GM10266 (cell line): Measurements from ENCODE around the gene PHF14.

Source experiments
- DNase-seq: peaks from one replicate; pipeline ENCODE4 v3.0.0; 2012; ENCODE audit errors: extremely low spot score
- TF ChIP-seq, protein P1 (sequence below): IDR thresholded peaks from 2 replicates; pipeline ENCODE4 v1.5.1; 2012; ENCODE audit warnings: mild to moderate bottlenecking, low read depth; ENCODE audit not compliant: control insufficient read depth, insufficient read depth; ENCODE audit errors: missing control alignments

The PHF14 gene

DNA sequence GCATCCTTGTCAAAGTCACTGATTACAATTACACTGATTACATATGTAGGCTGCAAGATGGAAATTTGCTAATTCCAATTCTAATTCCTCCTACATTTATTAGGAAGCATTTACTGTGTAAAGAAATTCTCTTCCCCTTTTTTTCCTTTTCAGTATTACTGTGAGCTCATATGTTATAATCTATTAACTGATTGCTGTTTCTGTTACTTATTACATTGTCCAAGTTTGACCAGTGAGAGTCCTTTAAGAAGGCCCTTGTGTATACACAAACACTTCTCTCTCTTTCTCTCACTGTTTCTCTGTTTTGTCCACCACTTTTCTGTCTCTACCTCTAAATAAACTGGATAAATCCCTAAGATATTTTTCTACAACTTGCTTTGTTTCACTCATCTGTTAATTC is 31.5 kb downstream of the PHF14 start:
- DNase-seq, result no peak
- TF ChIP-seq, protein P1, sequence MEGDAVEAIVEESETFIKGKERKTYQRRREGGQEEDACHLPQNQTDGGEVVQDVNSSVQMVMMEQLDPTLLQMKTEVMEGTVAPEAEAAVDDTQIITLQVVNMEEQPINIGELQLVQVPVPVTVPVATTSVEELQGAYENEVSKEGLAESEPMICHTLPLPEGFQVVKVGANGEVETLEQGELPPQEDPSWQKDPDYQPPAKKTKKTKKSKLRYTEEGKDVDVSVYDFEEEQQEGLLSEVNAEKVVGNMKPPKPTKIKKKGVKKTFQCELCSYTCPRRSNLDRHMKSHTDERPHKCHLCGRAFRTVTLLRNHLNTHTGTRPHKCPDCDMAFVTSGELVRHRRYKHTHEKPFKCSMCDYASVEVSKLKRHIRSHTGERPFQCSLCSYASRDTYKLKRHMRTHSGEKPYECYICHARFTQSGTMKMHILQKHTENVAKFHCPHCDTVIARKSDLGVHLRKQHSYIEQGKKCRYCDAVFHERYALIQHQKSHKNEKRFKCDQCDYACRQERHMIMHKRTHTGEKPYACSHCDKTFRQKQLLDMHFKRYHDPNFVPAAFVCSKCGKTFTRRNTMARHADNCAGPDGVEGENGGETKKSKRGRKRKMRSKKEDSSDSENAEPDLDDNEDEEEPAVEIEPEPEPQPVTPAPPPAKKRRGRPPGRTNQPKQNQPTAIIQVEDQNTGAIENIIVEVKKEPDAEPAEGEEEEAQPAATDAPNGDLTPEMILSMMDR, result no peak

DNA sequence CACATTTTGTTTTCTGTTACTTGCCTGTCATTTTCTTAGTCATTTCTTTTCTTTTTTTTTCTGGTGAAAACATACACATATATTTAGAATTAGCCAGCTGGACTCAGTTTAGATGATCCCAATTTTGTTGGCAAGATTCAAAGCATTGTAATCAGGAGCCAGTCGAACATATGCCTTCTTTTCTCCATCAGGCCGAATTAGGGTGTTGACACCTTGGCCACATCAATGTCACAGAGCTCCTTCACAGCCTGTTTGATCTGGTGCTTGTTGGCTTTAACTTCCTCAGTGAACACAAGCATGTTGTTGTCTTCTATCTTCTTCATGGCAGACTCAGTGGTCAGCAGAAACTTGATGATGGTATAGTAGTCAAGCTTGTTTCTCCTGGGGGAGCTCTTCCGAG is 32.6 kb downstream of the PHF14 start:
- no peak for DNase-seq
- TF ChIP-seq, protein P1, result no peak

DNA sequence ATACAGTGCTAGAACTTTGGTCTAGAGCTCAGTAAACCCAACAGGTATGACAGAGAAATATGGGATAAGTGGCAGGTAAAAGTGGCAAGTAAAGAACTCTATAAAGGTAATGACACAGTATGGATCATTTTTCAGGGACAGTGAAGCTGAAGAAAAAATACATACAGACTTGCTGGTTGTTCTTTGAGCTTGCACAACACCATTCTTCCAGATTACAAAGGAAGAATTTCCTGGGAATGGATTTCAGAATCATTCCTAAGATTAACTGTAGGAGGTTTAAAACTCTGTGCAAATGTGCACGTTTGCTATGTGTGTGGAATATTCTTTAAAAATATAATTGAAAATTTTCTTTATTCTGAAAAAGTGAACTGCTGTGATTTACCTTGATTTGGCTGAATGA is 36.0 kb downstream of the PHF14 start:
- TF ChIP-seq, protein P1, result no peak

DNA sequence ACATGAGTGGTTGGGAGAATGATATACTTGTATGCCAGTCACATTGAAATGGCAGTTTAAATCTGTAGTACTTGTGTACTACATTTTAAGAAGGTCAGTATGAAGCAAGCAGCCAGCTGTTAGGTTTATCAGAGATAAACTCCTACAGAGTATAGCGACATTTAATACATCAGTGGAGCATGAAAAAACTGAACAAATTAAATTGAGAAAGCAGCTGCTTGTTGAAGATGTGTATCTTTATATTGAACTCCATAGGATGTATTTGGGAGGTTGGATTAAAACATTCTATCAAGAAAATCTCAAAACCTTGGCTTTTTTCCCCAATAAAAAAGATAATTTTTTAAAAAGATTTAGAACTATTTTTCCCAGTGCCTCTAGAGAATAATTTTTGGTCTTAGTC is 47.8 kb downstream of the PHF14 start:
- TF ChIP-seq, protein P1, result no peak
- DNase-seq, result no peak

More for the DNA sequence above, 36.0 kb downstream of the PHF14 start:
- no peak for DNase-seq

DNA sequence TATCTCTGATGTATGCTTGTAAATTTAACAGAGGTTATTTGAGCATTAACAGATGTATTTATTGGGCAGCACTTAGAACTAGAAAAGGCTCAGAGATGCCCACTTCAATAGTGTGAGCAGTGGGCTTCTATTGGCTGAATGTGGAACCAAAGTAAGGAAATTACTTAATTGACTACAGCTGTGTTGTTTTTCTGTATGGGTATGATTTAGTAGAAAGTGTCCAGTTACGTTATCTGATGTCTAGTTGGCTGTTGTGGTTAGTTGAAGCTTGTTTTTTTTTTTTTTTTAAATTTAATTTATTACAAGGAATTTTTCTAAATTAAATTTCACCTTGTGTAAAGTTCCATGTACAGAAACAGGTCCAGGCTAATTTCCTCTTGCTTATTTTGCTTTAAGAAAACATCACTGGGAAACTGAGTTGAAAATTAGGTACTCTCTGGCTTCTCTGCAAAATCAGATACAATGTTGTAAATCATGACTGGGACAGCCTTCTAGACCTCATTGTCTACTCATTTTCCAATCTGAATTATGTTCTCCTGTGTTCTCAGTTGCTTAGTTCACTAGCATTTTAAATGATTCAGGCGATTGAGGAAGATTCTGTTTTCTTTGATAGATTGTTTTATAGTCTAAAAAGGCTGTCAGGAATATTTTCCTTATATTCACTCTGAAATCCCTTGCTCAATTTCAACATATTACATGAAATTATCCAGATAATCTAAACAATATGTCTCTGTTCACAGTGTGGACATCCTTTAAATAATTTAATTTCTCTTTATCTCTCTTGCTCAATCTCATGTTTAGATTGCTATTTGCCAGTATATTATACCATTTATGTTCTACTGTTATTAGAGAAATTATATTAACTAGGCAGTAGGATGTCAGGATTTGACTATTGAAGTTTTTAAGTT is 53.0 kb downstream of the PHF14 start:
- TF ChIP-seq, protein P1, result no peak
- DNase-seq, result no peak

DNA sequence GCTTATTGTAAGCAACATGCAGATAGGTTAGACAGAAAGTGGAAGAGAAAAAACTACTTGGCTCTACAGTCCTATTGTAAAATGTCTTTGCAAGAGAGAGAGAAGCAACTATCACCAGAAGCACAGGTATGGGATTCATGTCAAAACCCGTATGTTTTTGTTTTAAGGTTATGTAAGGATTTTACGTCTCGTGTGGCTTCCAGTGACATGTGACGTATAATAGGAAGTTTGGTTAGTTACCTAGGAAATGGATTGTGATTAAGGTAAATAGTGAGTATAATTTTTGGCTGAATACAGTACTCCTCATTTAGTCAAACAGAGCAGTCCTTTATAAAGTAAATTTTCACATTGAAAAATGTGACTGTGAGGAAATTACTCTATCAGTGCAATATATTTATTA is 62.0 kb downstream of the PHF14 start:
- TF ChIP-seq, protein P1, result no peak
- DNase-seq, result no peak

DNA sequence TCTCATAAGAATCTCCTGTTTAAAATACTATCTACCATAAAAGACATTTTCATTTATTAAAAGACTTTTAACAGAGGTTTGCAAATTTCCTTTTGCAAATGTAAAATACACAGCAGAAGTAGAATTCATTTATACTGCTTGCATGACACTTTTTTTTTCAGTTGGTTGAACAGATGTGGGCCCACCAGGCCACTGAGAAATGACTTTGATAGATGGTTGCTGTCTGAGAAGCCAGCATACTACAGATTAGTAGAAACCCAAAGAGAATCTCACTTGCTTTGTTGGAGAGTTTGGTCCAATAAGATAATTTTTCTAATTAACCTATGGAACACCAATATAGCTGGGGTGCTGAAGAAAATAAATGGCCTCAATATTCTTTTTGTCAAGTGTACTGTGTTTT is 66.3 kb downstream of the PHF14 start:
- TF ChIP-seq, protein P1, result no peak
- no peak for DNase-seq
